Midbrain (tissue), 1 donor: ENCODE data around the gene HMG20B.
"Not testable (repeated sequence)": the region's sequence is repeated elsewhere in the genome, so short reads cannot be mapped to it uniquely, and the experiment has no call there.

ENCODE experiments used
- DNase-seq: peaks from one replicate; lab custom pipeline; 2025; lab: John Stamatoyannopoulos, UW

Gene HMG20B

DNA sequence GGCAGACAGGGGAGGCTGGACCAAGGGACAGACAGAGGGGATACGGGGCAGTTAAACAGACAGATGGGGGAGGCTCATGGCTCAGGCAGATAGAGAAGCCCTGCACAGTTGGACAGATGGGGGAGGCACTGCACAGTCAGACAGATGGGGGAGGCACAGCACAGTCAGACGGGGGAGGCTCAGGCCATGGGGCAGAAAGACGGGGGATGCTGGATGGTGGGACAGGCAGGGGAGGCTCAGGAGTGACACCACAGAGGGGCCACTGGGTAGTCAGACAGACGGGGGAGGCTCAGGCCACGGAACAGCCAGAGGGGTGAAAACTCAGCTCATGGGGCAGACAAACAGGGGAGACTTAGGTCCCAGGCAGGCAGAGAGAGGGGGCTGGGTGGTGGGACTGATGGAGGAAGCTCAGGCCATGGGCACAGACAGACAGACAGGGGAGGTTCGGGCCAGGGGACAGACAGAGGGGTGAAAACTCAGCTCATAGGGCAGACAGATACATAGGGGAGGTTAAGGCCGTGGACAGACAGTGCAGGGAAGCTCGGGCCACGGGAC, 16.2 kb upstream of the HMG20B start:
- DNase-seq = no peak

DNA sequence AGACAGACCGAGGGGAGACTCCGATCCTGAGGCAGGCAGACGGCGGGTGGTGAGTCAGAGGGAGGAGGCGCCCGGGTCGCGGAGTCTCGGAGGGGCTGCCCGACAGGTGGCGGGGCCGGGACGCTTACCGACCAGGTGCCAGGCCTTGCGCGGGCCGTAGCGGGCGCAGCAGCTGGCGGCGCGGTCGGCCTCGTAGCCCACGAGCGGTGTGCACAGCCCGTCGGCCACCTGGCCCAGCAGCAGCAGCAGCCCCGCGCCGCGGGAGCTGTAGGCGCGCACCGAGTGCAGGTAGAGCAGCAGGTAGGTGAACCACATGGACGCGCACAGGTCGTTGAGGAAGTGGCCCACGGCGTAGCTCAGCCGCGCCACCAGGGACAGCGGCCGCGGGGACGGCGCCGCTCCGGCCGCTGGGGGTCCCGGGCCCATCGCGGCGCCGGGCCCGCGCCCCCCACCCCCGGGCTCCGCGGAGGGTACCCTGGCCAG, 15.7 kb upstream of the HMG20B start:
- DNase-seq = no peak

- DNase-seq = peak; percentile 95
Measured at GRCh38 chr19:3557461-3558248, 15.1 kb upstream of the HMG20B start, which contains the start of gene MFSD12. MFSD12 (minus strand) TSS chr19:3557586; CDS start chr19:3557403, 183 bp downstream.

DNA sequence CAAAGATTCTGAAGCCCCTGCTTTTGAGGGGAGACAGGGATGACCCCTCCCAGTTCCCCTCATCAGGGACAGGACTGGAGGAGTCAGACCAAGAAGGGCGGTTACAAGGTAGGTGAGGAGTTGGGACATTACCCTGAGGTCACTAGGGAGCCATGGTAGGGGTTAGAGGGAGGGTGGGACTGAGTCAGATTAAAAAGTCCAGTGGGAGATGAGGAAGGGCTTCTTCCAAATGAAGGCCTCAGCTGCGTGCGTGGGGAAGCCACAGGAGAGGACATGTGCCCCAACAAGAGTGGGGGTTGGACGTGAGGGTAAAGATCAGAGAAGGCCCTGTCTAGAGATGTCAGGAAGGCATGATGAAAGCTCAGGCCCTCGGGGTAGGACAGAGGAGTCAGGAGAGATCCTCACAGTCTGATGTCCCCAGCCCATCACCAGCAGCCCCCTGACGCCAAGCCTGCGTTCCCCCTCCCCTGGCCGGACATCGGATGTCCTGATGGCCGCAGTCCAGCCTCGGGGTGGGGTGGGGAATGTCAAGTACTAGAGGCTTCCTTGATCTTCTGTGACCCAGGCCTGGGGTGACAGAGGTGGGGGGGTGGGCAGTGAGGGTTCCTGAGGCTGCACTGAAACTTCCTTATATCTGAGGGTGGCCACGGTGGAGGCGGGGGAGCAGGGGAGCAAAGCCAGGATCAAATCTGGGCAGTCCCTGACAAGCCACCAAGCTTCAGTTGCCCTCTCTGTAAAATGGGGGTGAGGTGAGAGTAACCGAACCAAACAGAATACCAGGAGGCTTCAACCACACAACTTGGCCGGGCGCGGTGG, 8.8 kb upstream of the HMG20B start:
- DNase-seq = no peak

DNA sequence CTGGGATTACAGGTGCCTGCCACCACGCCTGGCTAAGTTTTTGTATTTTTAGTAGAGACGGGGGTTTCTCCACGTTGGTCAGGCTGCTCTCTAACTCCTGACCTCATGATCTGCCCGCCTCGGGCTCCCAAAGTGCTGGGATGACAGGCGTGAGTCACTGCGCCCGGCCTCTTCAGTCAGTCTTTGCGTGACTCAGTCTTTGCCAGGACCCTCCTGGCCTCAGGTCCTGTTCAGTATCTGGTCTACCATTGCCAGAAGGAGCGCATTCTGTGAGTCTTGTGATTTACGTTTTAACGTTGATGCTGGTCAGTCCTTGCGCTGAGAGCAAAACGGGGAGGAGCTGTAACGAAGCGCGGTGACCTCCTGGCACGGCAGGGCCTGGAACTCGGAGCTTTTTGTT, 7.6 kb upstream of the HMG20B start:
- DNase-seq = no peak

DNA sequence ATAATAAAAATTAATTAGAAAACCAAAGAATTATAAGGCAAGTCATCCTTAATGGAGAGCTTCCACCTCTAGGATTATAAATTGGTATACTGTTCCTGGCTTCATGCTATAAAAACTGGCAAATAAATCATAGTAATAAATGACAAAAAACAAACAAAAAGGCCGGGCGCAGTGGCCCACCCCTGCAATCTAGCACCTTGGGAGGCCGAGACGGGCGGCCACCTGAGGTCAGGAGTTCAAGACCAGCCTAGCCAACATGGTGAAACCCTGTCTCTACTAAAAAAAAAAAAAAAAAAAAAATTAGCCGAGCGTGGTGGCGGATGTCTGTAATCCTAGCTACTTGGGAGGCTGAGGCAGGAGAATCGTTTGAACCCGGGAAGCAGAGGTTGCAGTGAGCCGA, 2.7 kb upstream of the HMG20B start:
- not testable (repeated sequence) for DNase-seq

GRCh38 chr19:3570606-3571011, 2.1 kb upstream of the HMG20B start:
- DNase-seq = peak; percentile 75

DNA sequence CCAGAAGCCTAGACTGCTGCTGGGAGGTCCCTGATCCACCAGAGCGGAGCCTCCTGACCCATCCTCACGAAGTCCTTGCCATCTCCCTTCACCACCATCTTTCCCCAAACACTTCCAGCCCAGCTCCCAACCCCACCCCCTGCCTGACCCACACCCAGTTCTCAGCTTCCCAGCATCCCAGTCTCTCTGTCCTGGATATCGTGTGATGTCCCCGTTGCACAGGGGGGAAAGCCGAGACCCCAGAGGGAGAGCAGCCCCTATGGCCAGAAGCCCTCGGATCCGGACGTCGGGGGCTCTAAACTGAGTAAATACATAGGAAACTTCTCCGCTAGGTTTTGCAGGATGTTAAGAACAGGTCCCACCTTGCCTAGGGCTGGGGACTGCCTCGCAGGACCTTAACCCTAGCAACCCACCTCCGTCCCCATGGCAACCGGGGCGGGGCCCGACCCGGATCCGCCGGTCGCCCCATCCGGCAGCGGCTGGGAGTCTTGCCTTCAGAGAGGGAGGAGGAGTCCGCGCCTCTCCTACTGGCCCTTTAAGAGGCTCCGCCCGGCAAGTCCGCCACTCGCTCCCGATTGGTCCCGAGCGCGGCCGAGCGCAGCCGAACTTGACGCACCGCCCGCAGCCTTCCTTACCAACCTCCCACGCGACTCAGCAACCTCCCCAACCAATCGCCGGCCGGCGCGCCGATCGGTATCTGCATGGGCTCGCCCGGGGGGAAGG, 451 bp upstream of the HMG20B start:
- DNase-seq = peak; percentile 100

DNA sequence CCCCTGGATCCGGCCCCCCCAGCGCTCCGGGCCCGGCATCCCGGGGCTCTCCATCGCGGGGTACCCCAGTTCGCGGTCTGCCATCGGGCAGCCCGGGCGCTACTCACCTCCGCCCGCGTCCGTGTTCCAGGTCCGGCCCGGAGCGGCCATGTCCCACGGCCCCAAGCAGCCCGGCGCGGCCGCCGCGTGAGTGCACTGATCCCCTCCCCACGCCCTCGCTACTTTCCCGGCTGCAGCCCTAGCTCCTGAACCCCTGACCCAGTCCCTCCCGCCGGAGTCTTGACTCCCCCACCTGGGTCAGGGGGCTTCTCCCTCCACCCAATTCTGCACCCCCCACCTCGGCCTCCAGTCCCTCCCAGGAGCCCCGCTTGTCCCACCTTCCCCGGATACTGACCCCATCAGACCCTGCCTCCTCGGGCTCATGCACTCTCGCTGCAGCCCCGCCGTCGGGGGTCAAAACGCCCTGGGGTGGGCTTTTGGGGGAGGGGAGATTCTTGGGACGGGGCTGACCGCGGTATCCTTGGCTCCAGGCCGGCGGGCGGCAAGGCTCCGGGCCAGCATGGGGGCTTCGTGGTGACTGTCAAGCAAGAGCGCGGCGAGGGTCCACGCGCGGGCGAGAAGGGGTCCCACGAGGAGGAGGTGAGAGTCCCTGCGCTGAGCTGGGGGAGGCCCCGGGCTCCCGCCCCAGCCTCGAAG, 566 bp downstream of the HMG20B start:
- DNase-seq = no peak

GRCh38 chr19:3573858-3574637, 1.3 kb downstream of the HMG20B start:
- peak; percentile 23 for DNase-seq

DNA sequence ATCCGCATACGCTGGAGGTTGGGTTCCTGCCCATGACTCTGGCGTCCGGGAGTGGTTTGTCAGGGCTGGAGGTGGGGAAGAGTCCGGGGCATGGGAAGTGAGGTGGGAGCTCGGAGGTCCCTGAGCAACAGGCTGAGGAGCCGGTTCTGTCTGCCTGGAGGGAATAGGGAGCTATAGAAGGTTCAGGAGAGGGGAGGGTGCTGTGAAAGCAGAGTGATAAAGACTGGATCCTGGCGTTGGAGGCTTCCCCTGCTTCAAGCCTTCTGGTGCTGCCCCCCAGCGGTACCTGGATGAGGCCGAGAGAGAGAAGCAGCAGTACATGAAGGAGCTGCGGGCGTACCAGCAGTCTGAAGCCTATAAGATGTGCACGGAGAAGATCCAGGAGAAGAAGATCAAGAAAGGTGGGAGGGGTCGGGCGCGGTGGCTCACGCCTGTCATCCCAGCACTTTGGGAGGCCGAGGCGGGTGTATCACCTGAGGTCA, 2.6 kb downstream of the HMG20B start:
- DNase-seq = no peak

- DNase-seq = no peak
Measured at GRCh38 chr19:3575949-3576673, 3.4 kb downstream of the HMG20B start.

DNA sequence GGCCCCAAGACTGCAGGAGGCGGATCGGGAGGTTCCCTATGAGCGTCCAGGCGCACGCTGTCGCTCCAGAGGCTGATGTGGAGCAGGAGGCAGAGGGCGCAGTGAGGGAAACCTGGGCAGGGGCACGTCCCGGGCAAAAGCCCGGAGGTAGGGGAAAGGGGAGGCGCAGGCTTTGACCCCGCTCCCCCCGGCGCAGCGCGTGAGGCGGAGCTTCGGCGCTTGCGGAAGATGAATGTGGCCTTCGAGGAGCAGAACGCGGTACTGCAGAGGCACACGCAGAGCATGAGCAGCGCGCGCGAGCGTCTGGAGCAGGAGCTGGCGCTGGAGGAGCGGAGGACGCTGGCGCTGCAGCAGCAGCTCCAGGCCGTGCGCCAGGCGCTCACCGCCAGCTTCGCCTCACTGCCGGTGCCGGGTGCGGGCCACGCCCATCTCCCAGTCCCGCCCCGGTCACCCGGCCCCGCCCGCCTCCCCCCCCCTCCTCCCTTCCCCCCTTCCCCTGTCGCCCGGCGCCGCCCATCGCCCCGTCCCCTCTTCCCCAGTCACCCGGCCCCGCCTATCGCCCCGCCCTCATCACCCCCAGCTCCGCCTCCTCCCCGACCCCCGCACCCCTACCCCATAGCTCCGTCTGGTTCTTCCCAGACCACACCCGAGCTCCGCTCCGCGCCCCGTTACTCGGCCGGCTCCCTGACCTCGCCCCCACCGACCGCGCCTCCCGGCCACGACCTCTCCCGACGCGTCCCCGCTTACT, 4.1 kb downstream of the HMG20B start:
- DNase-seq = peak; percentile 16

GRCh38 chr19:3577723-3578344, 5.1 kb downstream of the HMG20B start:
- no peak for DNase-seq

- DNase-seq = no peak
Measured at GRCh38 chr19:3578390-3578789, 5.6 kb downstream of the HMG20B start.

GRCh38 chr19:3580156-3580934, 7.6 kb downstream of the HMG20B start:
- DNase-seq = no peak

DNA sequence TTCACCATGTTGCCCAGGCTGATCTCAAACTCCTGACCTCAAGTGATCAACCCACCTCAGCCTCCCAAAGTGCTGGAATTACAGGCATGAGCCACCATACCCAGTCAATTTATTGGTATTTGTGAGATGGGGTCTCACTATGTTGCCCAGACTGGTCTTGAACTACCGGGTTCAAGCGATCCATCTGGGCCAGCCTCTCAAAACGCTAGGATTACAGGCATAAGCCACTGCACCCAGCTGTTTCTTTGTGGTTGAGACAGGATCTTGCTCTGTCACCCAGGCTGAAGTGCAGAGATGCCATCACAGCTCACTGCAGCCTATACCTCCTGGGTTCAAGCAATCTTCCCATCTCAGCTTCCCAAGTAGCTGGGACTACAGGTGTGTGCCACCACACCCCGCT, 9.0 kb downstream of the HMG20B start:
- DNase-seq = not testable (repeated sequence)
